NOMO-1 (cell line): Measurements from ENCODE around the gene ABHD16A.

ENCODE experiments used
- DNase-seq, 2 experiments: peaks; one replicate each; lab custom pipeline; 2025; ENCODE audit not compliant: unreplicated experiment in 2 of 2; lab: John Stamatoyannopoulos, UW

ABHD16A gene

DNA sequence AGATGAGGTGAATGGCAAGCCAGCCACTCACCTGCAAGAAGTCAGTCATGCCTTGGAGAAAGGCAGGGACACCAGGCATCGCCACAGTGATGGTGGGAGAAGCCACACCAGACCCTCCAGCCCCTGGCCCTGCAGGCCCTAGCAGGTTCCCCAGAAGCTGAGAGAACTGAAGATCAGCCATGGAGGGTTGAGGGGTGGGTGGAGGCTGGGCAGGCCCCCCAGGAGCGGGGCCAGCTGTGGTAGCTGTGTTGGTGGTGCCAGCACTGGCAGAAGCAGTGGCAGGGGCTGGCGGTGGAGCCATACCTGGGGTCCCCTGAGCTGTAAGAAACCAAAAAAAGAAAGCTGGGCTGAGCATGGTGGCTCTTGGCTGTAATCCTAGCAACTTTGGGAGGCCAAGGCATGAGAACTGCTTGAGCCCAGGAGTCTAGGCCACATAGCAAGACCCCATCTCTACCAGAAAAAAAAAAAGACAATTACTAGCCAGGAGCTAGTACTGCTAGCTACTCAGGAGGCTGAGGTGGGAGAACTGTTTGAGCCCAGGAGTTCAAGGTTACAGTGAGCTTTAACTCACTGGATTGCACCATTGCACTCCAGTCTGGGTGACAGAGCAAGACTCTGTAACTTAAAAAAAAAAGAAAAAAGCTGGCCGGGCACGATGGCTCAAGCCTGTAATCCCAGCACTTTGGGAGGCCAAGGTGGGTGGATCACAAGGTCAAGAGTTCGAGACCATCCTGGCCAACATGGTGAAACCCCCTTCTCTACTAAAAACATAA is 60.1 kb downstream of the ABHD16A start:
- DNase-seq: no peak

DNA sequence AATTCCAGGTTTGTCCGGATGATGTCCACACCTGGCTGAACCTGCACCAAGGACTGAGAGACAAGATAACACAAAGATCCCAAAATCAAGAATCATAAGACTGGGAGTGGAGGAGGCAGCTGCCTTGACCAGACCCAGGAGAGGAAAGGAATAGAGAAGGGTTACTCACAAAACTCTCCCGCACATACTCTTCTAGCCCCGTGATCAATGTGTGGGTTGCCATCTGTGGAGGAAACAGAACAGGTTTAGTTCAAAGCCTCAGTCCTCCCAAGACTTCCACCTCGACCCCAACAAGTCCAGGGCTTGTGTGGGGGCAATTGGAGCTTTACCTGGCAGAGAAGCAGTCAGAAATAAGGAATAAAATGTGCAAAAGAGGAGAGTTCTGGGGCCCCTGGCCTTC is 61.8 kb downstream of the ABHD16A start:
- DNase-seq: no peak

DNA sequence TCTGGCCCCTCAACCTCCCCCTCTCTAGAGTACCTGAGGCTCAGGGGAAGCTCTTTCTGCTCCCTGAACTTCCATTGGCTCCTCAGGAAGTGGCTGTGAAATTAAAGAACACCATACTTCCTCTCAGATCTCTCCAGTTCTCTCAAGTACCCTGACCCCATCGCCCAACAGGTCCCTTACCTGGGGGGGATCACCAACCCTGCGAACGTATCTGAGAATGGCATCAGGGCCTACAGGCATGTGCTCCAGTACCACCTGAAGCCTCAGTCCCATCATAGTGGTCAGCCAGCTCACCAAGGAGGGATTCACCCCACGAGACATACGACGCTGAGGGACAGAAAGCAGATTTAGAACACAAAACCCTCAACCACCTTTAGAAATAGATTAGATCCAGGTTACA is 62.5 kb downstream of the ABHD16A start:
- no peak for DNase-seq

DNA sequence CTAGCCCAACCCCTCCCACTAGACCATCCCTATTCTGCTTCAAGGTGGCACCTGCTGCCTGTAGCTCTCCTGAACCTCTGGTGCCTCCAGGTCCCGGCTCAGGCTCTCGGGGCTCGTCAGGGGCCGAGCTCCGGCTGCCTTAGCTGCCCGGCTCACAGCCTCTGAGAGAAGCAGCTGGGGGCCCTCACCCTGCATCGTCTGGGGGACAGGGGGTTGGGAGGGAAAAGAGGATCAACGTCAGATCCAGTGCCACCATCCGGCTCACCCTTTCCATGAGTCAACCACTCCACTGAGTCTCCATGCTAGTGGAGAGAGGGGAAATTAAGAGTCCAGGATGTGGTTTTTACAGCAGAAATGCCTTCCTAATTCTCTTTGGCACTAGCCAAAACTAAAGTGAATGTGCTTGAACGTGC is 63.7 kb downstream of the ABHD16A start:
- DNase-seq: no peak

DNA sequence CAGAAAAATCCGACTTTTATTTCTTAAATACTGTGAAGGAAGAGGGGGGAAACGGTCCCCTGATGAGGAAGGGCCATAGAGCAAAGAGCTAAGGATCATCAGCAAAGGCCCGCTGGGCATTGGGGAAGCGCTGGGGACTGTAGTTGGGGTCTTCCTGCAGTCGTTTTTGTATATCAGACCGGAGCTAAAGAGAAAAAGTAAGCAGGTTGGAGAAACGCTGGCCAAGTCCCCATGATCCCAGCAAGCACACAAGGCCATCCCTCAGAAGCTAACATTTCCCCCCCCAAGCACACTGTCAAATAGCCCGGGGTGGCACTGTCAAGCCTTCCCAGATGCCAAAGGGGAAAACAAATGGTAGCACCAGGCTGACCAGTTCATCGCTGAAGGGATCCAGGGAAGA is 64.1 kb downstream of the ABHD16A start:
- no peak for DNase-seq
